GM19328 (cell line): Measurements from ENCODE around the gene UMODL1.

Experiments used
- ATAC-seq: cut with Tn5 transposase; IDR thresholded peaks from one replicate; pipeline ENCODE4 v1.9.1; 2021; ENCODE audit warnings: mild to moderate bottlenecking, moderate library complexity; ENCODE audit not compliant: unreplicated experiment

Gene UMODL1

DNA sequence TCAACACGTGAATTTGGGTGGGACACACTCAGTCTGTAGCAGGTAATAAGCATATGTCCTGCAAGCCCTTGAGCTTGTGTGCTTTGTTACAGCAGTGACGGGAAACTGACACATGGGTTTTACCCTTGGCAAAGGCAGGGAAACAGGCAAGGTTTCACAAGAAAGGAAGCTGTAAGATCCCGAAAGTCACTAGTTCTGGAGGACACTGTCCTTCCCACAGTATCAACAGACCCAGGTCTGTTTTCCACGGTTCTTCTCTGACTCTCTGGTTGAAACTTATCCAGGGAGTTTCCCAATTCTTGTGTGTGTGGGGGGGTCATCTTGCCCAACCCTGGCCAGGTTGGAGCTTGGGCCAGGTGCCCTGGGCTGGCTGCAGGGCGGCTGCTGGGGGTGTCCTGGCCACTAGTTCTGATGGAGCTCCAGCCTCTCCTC, 31.6 kb upstream of the UMODL1 start:
- no peak for ATAC-seq

DNA sequence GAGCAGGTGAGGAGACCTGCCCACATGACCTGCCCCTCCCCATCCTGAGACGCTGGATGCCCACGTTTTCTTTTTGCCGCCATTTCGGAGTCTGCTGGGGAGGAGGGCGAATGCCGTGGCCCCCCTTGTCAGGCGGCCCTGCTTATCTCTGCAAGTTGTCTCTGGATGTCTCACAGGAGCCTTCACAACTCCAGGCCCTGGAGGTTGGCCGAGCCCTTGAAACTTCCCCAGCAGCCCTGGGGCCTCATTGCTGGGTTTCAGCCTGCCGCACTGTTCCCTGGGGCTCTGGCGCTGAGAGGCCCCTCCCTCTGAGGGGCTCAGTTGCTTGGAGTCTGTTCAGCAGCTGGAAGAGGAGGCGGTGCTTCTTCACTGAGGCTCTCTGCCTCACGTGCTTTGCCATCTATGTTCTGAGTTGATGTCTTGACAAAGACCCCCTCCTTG, 31.2 kb upstream of the UMODL1 start:
- ATAC-seq: no peak

DNA sequence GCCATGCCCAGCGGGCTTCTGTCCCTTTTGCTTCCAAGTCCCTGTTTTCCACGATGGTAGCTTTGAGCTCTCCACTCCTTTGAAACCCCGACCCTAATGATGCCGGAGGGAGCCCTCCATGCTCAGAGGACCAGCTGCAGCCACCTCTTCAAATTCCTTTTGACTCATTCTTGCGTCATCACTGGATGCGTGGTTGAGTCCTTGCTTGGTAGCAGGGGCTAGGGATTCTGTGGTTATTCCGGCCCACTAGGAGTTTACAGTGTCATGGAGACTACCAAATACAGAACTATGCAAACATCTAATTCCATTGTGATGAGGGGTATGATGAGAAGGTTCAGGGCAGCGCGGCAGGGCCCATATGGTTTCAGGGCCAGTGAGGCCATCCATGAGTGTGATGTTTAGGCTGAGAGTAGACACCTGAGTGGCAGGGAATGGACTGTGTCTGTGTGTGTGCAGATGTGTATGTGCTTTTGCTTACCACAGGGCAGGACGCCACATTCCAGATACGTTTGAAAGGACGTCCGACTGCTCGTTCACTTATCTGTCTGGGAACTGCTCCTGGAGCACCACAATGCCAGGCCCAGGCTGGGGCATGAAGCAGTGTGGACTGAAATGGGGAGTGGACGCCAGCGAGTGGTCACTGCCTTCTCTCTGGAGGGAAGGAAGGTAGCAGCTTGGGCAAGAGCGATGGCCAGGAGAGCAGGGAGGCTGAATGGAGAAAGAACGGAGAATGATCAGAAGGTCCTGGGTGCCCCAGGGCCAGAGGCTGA, 30.5 kb upstream of the UMODL1 start:
- ATAC-seq: no peak

DNA sequence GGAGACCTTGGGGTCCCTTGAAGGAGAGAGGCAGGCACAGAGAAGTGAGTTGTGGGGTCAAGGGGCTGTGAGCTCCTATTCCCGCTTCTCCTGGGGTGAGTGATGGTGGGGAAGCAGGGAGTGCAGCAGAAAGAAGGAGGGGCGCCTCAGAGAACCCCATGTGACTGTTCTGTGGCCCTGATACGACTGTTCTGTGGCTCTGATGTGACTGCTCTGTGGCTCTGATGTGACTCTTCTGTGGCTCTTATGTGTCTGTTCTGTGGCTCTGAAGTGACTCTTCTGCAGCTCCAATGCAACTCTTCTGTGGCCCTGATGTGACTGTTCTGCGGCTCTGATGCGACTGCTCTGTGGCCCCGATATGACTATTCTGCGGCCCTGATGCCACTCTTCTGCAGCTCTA, 29.9 kb upstream of the UMODL1 start:
- no peak for ATAC-seq

DNA sequence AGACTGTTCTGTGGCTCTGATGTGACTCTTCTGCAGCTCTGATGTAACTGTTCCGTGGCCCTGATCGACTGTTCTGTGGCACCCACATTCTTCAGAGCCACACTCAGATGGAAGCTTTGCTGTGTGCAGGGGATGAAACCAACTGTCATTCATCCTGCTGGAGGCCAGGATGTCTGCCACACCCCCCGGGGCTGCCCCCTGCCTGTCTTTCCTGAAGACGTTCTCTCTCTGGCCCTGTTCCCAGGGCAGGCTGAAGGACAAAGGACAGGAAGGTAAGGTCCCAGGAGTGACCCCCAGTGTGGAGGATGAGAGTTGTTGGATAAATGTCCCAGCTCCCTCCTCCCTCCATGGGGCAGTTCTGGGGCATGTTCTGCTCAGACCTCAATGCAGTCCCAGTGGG, 29.4 kb upstream of the UMODL1 start:
- ATAC-seq: no peak

DNA sequence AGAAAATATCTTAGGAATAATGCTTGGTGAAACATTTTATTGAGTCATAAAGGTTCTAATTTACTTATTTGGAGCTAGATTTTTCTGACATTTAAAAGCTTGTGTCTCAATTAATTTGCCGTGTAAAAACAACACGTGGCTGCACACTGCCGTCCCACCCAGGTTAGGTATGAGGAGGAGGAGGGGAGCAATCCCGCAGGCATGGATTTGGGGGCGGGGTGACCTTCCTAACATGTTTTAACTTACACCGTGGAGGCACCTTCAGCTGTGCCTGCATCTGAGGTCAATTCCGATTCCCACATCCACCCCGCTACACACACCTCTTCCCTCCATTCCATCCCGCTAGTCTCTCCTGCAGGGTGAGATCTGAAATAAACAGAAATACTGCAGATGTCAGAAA, 28.5 kb upstream of the UMODL1 start:
- no peak for ATAC-seq

DNA sequence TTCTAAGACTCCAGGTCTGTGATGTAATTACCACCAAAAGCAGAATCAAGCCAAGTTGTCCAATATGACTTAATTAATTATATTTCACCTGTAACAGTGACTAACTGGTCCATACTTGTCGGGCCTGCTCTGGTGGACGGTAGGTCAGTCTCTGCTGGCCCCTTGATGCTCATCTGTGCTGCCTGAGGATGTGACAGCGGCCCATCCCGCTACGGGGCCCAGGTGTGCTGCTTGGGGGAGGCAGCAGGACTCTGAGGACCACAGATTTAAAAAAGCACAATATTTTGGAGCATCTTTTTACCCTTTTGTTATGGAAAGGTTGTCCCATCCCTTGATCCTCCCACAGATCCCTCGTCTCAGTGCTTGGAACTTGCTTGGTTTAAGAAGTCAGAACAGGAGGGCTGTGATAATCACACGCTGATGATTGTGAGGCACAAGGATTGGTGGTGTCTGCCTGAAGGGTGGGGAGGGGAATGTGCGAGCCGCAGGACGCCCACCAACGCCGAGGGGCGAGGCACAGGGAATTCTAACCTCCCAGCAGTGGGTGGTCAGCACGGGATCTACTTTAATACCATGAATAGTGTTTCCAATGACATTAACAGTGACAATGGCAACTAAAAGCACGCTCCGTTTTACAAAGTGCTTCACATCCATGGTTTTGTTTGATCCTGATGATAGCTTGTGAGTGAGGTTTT, 27.8 kb upstream of the UMODL1 start:
- ATAC-seq: no peak

DNA sequence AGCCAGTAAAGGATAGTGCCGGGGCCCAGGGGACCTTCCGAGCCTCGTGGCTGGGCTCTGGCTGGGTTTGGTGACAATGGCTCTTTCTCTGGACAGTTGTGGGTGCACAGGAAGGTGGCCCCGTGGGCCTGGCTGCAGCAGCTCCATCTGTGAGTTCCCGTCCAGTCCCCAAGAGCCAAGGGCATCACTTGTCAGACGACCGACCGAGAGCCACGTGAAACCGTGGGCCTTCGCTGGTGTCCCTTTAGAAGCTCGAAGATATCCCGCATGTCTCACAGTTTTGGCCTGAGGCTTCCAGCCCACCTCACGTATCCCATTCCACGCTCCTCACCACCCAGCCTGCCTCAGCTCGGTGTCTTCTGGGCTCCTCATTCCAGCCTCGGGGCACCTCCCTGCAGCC, 27.2 kb upstream of the UMODL1 start:
- no peak for ATAC-seq

DNA sequence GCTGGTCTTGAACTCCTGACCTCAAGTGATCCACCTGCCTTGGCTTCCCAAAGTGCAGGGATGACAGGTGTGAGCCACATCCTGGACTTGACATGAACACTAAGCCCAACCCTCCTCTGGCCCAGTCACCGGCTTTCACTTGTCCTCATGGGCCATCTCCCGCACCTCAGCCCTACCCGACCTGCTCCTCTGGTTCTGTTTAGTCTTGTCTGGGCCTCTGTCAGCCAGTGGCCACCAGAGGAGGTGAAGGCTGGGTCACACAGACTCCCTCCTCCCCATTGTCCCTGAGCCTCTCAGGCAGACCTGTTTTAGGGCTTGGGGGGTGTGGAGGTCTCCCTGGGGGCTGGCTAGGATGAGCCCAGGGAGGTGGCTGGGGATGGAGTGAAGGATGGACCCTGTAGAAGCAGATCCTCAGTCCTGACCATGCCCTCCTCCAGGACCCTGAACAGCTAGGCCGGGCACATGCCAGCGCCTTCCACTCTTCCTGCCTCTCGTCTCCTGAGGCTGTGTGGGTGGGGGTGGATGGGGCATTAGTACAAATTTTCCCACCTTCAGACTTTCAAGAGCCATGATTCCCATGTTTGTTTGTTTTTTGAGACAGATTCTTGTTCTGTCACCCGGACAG, 26.1 kb upstream of the UMODL1 start:
- no peak for ATAC-seq

DNA sequence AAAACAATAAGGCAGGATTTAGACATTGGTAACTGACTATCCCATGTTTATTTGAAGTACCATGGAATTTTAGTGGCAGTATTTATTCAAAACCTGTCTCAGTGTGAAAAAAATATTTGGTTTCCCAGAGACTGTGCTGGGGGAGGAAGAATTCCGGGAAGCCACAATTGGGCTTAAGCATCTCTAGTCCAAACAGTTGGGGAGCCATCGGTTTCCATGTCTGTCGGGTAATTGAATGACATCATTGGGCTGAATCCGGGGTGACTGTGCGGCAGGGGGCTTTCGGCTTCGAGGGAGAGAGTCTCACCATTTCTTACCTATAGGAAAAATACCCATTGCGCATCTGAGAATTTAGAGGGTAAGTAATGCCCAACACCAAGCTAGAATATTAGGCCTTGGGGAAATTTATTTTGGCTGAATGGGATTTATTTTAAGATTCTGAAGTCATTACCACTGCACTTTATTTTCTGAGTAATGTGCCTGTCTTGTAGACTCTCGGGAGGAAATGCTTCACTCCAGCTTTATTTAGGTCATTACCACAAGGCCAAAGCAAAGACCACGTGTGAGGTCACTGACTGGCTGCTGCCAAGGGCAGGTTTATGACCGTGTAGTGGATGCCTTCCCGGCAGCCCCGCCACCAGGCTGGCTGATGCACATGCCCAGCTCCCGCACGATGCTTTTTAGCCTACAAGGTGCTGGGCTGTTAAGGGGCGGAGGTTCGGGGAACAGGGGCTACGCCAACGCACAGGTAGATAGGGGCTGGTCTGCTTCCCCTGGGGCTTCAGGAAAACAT, 23.1 kb upstream of the UMODL1 start:
- no peak for ATAC-seq

DNA sequence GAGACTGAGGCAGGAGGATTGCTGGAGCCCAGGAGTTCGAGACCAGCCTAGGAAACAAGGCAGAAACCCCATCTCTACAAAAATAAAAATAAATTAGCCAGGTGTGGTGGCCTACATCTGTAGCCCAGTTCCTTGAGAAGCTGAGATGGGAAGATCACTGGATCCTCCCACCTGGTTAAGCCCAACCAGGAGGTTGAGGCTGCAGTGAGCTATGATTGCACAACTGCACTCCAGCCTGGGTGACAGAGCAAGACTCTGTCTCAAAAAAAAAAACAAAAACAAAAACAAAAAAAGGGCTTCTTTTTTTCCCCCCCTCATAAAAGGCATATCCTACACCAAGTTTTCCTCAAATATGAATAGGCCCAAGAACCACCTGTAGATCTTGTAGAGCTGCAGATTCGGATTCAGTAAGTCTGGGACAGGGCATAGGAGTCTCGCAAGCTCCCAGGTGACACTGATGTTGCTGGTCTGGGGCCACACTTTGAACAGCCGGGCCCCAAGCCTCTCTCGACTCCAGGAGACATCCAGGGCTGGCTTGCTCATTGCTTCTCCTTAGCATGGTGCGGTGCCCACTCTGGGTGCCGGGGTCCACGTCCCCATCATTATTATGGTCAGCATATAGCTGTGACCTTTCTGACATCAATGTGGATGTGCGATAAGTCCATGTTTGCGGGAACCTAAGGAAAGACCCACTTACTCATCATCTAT, 22.1 kb upstream of the UMODL1 start:
- ATAC-seq: no peak

DNA sequence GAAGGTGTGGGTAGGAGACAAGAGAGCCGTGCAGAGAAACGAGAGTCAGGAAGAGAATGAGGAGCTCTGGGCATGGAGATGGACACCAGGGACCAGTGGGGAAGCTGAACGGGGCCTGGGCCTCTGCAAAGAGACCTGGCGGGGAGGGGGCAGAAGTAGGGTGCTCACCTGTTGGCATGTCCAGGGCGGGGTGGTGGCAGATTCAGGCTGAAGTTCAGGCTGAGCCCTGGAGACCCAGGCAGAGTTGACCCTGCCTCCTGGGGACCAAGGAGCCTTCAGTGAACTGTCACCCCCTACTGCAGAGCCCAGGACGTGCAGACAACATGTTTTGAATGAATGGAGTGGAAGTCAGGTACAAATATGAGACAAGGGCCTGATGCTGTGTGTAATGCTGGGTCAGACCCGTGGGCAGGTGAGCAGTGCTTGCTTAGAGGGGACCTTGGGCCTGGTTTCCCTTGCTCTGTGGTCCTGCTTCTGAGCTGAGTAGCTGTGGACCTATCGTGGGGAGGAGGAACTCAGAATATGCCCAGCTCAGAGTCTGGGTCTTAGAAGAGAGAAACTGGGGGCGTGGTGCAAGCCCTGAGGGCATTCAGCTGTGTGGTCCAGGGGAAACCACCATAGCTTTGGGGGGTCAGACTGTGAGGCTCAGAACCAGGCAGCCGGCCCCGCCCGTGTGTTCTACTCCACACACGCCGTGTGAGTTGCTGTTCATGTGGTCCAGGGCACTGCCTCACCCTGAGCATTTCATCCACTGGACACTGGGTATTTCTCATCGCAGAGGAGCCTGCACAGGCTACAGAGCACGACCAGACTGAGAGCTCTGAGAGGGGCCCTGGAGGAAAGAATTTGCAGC, 21.3 kb upstream of the UMODL1 start:
- no peak for ATAC-seq

DNA sequence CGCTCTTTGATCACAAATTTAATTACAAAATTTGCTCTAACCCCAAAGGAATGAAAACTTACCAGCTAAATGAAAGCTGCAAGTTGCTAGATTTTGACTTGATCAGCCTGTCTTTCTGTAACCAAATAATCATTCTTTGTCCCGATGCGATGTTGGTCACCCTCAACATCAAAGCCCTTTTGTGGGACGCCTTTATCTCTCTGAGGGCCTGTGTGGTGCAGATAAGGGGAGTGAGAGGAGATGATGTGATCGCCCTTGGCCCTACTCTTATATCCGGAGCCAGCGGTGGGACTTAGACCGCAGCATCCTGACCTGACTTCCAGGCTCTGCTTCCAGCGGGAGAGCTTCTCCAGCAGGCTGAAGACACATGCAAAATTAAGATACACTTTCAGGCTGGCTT, 19.3 kb upstream of the UMODL1 start:
- ATAC-seq: no peak

DNA sequence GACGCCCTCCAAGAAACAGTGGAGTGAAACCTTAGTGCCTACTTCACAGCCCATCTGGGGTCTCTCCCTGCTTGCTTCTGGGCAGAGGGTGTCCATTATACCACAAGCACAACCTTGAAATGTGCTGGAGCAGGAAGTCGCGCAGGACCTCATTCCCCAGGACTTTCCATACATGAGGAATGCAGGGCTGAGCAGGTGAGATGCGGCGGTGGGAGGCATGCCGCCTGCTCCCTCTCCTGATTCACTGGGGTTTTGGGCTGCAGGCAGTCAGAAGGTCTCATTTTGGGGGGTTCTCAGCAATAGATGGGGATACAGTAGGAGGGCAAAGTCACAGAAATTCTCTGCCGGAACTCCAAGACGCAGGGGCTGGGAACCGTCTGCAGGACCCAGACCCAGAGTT, 15.7 kb upstream of the UMODL1 start:
- ATAC-seq: no peak

DNA sequence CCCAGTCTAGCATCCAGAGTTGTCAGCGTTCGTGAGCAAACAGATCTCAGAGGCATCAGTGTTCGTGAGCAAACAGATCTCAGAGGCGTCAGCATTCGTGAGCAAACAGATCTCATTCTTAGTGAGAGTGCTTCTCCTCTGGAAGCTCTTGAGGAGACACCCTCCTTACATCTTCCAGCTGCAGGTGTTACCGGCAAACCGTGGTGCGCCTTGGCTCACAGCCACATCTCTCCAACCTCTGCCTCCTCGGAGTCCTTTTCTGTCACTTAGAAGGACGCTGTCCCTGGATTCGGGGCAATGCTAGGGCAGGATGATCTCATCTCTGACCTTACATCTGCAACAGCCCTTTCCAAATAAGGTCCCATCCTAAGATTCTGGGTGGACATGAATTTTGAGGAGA, 14.6 kb upstream of the UMODL1 start:
- no peak for ATAC-seq

DNA sequence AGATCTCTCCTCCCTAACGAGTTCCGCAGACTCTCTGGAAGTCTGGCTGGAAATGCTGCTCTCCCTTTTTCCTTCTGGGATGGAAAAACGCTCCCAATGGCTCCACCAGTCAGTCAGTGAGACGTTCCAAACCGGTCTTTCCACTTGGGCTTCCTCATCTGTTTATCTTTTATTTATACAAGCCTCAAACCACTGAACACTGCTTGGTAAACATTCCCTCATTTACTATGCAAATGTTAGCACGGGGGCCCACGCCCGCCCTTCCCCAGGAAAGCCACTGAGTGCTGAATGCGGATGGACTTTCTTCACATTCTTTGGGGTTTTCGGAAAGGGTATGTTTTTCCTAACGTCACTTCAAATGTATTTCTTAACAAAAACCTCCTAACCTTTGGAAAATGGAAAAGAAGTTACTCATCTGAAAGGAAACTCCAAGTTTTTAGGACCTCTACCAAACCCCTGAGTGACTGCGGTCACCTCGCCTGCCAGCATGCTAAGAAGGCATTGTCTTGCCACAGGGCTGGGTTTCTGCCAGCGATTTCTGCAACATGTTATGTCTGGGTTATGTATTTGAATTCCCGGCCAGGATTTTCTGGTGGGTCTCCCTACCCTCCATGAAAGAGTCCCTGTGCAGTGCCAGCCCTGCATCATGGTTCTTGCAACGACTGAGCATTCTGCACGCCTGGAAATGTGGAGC, 14.0 kb upstream of the UMODL1 start:
- ATAC-seq: no peak

DNA sequence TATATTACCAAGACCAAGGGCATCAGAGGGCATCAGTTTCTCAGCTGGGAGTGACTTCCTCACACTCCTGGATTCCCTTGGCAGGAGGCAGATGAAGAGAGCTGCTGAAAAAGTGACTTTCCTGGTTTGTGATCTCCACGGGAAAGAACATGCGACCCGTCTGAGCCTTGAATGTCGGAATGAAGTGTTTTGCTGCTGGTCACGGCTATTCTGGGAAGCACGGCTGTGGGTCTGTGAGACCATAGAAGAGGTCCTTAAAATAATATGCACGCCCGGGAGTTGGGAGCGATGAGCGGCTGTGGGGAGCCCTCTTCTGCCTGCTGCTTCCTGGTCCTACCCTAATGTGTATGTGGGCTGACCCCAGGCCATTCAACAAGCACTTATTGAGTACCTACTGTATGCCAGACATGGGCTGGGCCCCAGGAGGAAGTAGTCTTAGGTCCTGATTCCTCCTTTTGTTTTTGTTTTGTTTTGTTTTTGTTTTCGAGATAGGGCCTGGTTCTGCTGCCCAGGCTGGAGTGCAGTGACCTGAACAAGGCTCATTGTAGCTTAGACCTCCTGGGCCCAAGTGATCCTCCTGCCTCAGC, 13.2 kb upstream of the UMODL1 start:
- no peak for ATAC-seq

DNA sequence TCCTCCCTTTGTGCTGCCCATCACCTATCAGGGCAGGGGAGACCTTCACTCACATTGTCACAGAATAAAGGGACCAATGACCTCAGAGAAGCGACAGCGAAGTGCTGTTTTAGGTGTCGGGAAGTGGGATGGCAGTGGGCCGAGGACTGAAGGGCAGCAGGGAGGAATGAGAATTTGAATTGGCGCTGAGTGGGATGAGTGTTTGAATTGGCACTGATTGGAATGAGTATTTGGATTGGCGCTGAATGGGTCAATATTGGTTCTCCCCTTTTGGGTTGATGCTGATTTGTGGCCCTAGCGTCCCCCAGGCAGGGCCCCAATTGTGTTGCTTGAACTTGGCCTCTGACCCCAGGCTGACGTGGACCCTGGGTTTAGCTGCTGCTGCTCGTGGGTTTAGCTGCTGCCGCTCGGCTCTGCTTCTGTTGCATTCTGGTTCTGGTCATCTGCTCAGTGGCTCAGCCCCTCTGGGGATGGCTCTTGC, 12.4 kb upstream of the UMODL1 start:
- ATAC-seq: no peak

DNA sequence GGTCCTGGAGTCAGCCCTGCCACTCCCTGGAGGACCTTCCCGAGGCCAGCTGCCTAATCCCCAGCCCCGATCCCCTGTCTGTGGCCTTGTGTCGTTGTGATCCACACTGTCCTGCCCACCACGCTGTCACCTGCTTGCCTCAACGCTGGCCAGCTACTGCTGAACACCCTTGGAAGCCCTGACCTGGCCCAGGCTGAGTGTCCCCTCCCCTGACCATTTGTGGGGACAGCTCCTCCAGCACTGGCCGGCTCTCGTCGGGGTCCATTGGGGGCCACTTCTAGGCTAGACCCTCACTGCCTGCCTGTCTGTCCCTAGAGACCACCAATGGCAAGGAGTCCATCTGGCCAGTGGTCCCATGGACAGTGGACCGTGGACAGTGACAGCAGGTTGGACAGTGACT, 12.0 kb upstream of the UMODL1 start:
- ATAC-seq: no peak
